CD14-positive monocyte (primary cell): ENCODE results near the gene TGFBR1. TPM values are rescaled to one million over a fixed set of nuclear protein-coding genes. Genes with fewer than 3 reads are reported as not detected.

ENCODE experiments used
- DNase-seq, 3 donors: peaks; one replicate each; pipeline ENCODE4 v3.0.0-alpha.2; 2011 to 2022
- H2AFZ ChIP-seq: 2 replicates; pipeline ENCODE4 v1.6.0; 2012; ENCODE audit warnings: mild to moderate bottlenecking, low read depth, low read length, inconsistent platforms; ENCODE audit not compliant: insufficient read depth, poor library complexity, severe bottlenecking
- H3K27ac ChIP-seq, 2 donors: 1 replicate in 1 of 2; 2 replicates in 1 of 2; pipeline ENCODE4 v1.5.1; 2012 to 2013; ENCODE audit warnings: low read length in 2 of 2, control low read depth in 1 of 2, inconsistent platforms in 1 of 2, low read depth in 1 of 2, mild to moderate bottlenecking in 1 of 2
- H3K27me3 ChIP-seq, 2 donors: one replicate each; pipeline versions ENCODE4 v1.6.0 to v1.6.1; 2011 to 2013; ENCODE audit warnings: low read length in 2 of 2; ENCODE audit not compliant: control insufficient read depth in 2 of 2, insufficient read depth in 2 of 2
- H3K36me3 ChIP-seq, 2 donors: replicated peaks in 1 of 2; 1 replicate in 1 of 2; 2 replicates in 1 of 2; pipeline versions ENCODE4 v1.5.1 to v1.6.1; 2012 to 2013; ENCODE audit warnings: low read length in 2 of 2, control low read depth in 1 of 2, inconsistent platforms in 1 of 2, mild to moderate bottlenecking in 1 of 2; ENCODE audit not compliant: insufficient read depth in 2 of 2, control insufficient read depth in 1 of 2
- H3K4me1 ChIP-seq, 2 donors: 1 replicate in 1 of 2; 2 replicates in 1 of 2; pipeline versions ENCODE4 v1.5.1 to v1.6.1; 2012 to 2013; ENCODE audit warnings: low read length in 2 of 2, control low read depth in 1 of 2, inconsistent platforms in 1 of 2, mild to moderate bottlenecking in 1 of 2, moderate library complexity in 1 of 2; ENCODE audit not compliant: insufficient read depth in 2 of 2, control insufficient read depth in 1 of 2
- H3K4me2 ChIP-seq: replicated peaks from 2 replicates; pipeline ENCODE3; 2012; ENCODE audit warnings: low read length, moderate library complexity, mild to moderate bottlenecking; ENCODE audit not compliant: poor library complexity, severe bottlenecking; ENCODE audit errors: extremely low read depth
- H3K4me3 ChIP-seq, 3 experiments: fragments of 200-600 bp in 1 of 3; sonication (generic) in 1 of 3; replicated peaks in 1 of 3; 1 replicate in 2 of 3; 2 replicates in 1 of 3; pipeline ENCODE4 v1.5.1; 2011 to 2013; ENCODE audit warnings: low read length in 3 of 3, mild to moderate bottlenecking in 3 of 3, control low read depth in 2 of 3, low read depth in 2 of 3, inconsistent platforms in 1 of 3, moderate library complexity in 1 of 3
- H3K79me2 ChIP-seq: 2 replicates; pipeline ENCODE4 v1.6.0; 2012; ENCODE audit warnings: mild to moderate bottlenecking, control low read depth, inconsistent platforms, low read length, moderate library complexity; ENCODE audit not compliant: insufficient read depth
- H3K9ac ChIP-seq: 2 replicates; pipeline ENCODE4 v1.6.0; 2017; ENCODE audit warnings: low read length, mild to moderate bottlenecking; ENCODE audit not compliant: insufficient read depth, poor library complexity, severe bottlenecking
- H3K9me3 ChIP-seq, 2 donors: replicated peaks in 1 of 2; 1 replicate in 1 of 2; 2 replicates in 1 of 2; pipeline versions ENCODE4 v1.5.1 to v1.6.1; 2012 to 2013; ENCODE audit warnings: low read length in 2 of 2, control low read depth in 1 of 2; ENCODE audit not compliant: control insufficient read depth in 1 of 2, insufficient read depth in 1 of 2
- H4K20me1 ChIP-seq: 2 replicates; pipeline ENCODE4 v1.6.0; 2012; ENCODE audit warnings: mild to moderate bottlenecking, low read length, control low read depth, moderate library complexity; ENCODE audit not compliant: insufficient read depth
- H3K27ac Mint-ChIP-seq, 7 donors: one replicate each; pipeline ENCODE4 v1.8.0; 2020; ENCODE audit warnings: mild to moderate bottlenecking in 7 of 7, mixed read lengths in 7 of 7, moderate library complexity in 6 of 7, inconsistent platforms in 2 of 7
- H3K27me3 Mint-ChIP-seq, 3 donors: one replicate each; pipeline ENCODE4 v1.8.0; 2021 to 2022; ENCODE audit warnings: low read depth in 3 of 3, mild to moderate bottlenecking in 3 of 3, mixed read lengths in 3 of 3, moderate library complexity in 3 of 3, inconsistent platforms in 1 of 3
- H3K36me3 Mint-ChIP-seq, 2 donors: one replicate each; pipeline ENCODE4 v1.8.0; 2020; ENCODE audit warnings: mixed read lengths in 2 of 2, inconsistent platforms in 1 of 2, mild to moderate bottlenecking in 1 of 2
- H3K4me1 Mint-ChIP-seq: one replicate; pipeline ENCODE4 v1.8.0; 2020; ENCODE audit warnings: mild to moderate bottlenecking, mixed read lengths
- H3K4me3 Mint-ChIP-seq, 2 donors: one replicate each; pipeline ENCODE4 v1.8.0; 2020; ENCODE audit warnings: mild to moderate bottlenecking in 2 of 2, mixed read lengths in 2 of 2, moderate library complexity in 1 of 2
- H3K9me3 Mint-ChIP-seq, 7 donors: one replicate each; pipeline ENCODE4 v1.8.0; 2020 to 2022; ENCODE audit warnings: mixed read lengths in 7 of 7, mild to moderate bottlenecking in 6 of 7, moderate library complexity in 6 of 7, inconsistent platforms in 2 of 7
- CTCF ChIP-seq: fragments of 200-600 bp; IDR thresholded peaks from one replicate; pipeline ENCODE4 v1.8.0; 2022; ENCODE audit warnings: antibody characterized with exemption, mild to moderate bottlenecking
- WGBS: methylation state at CpG from one replicate; pipeline ENCODE4 v1.1.5; 2013; ENCODE audit warnings: missing lambda C conversion rate; ENCODE audit not compliant: insufficient coverage; 5-methylcytosine and 5-hydroxymethylcytosine counted together
- intact Hi-C, 2 donors: fragments of 100-400 bp; cut with micrococcal nuclease; formaldehyde crosslinking; loops; one replicate each; pipeline versions ENCODE4 v1.15.0 to v1.15.1; 2023
- polyA plus RNA-seq, 3 donors: library from polyadenylated mRNA; depleted of rRNA in 1 of 3; unstranded in 2 of 3; stranded (reverse) in 1 of 3; fragments of 300-500 nt in 2 of 3; fragments of >200 nt in 1 of 3; fragmentation: Illumina TruSeq in 2 of 3; gene quantifications; 1 replicate in 2 of 3; 2 replicates in 1 of 3; pipeline ENCODE4 v1.2.3, GENCODE V29; 2012 to 2021

TGFBR1 gene
- polyA plus RNA-seq, 3 donors, result 10.7 to 26.8 (median 25.0) TPM

- peaks cover 3 to 10% of the 10 kb centered on the region in 2 donors for H3K4me1 ChIP-seq
- no peak overlapping the region for H3K4me3 ChIP-seq
- Mint-ChIP-seq H3K9me3 (peaks cover 0 to 4% (median 0%) of the 10 kb centered on the region in 7 donors), H3K27me3 (peaks cover 1 to 10% (median 10%) of the 10 kb centered on the region in 3 donors), H3K36me3 (no peaks in the 10 kb centered on the region), H3K27ac (no peak overlapping the region), H3K4me1 (peaks cover 7% of the 10 kb centered on the region), H3K4me3 (no peak overlapping the region)
- H2AFZ ChIP-seq, result no peak overlapping the region
- H3K27ac ChIP-seq, result no peak overlapping the region
- no peak overlapping the region for H3K9ac ChIP-seq
- H3K9me3 ChIP-seq, result no peaks in the 10 kb centered on the region
- H3K27me3 ChIP-seq, result no peaks in the 10 kb centered on the region
- no peaks in the 10 kb centered on the region for H4K20me1 ChIP-seq
- 86% methylated on average over 1 of the region's 2 CpGs for WGBS
- H3K79me2 ChIP-seq, result no peaks in the 10 kb centered on the region
- intact Hi-C loops, result no loop called here
- DNase-seq, result no peak
- no peak overlapping the region for H3K4me2 ChIP-seq
- TF ChIP-seq CTCF, result no peak
- no peaks in the 10 kb centered on the region for H3K36me3 ChIP-seq
These were observed 26.2 kb upstream of the TGFBR1 start for GRCh38 chr9:99078717-99079116.

GRCh38 chr9:99079542-99079941 lies 25.4 kb upstream of the TGFBR1 start:
- H3K9me3 ChIP-seq, result no peaks in the 10 kb centered on the region
- TF ChIP-seq CTCF, result no peak
- no peak overlapping the region for H3K4me2 ChIP-seq
- peaks cover 0 to 4% (median 0%) of the 10 kb centered on the region in 7 donors for H3K9me3 Mint-ChIP-seq
- H3K27me3 ChIP-seq, result no peaks in the 10 kb centered on the region
- no peak overlapping the region for H3K27ac Mint-ChIP-seq
- H3K9ac ChIP-seq, result no peak overlapping the region
- no peaks in the 10 kb centered on the region for H3K36me3 ChIP-seq
- H3K79me2 ChIP-seq, result no peaks in the 10 kb centered on the region
- peaks cover 1 to 10% (median 10%) of the 10 kb centered on the region in 3 donors for H3K27me3 Mint-ChIP-seq
- no peak overlapping the region for H2AFZ ChIP-seq
- H3K4me1 ChIP-seq, result peaks cover 3 to 10% of the 10 kb centered on the region in 2 donors
- H3K4me1 Mint-ChIP-seq, result peaks cover 7% of the 10 kb centered on the region
- no peak overlapping the region for H3K27ac ChIP-seq
- no peak for DNase-seq
- no peak overlapping the region for H3K4me3 ChIP-seq
- 100% methylated on average over 1 of the region's 3 CpGs for WGBS
- intact Hi-C loops, result no loop called here
- no peaks in the 10 kb centered on the region for H4K20me1 ChIP-seq
- H3K4me3 Mint-ChIP-seq, result peak overlapping the region in 1 of 2 donors; percentile 12
- H3K36me3 Mint-ChIP-seq, result no peaks in the 10 kb centered on the region
